Activated T-helper 17 cell treated with anti-CD3 and anti-CD28 coated beads, Interleukin-2, amount 50 U/mL, for 72 hours (primary cell): ENCODE data around the gene SULT1A3. TPM values are rescaled to one million over a fixed set of nuclear protein-coding genes. Genes with fewer than 3 reads are reported as not detected.
"Not testable (repeated sequence)": the region's sequence is repeated elsewhere in the genome, so short reads cannot be mapped to it uniquely, and the experiment has no call there.

Experiments
- ATAC-seq: fragments of 150-1000 bp; cut with Tn5 transposase; replicated peaks from 2 replicates; pipeline ENCODE4 v1.10.0; 2021; ENCODE audit warnings: mild to moderate bottlenecking, moderate library complexity
- H3K27ac Mint-ChIP-seq: one replicate; pipeline ENCODE4 v1.8.0; 2022; ENCODE audit warnings: mixed read lengths
- H3K27me3 Mint-ChIP-seq: one replicate; pipeline ENCODE4 v1.8.0; 2022; ENCODE audit warnings: mixed read lengths
- H3K36me3 Mint-ChIP-seq: one replicate; pipeline ENCODE4 v1.8.0; 2022; ENCODE audit warnings: low read depth, mild to moderate bottlenecking, mixed read lengths
- H3K4me1 Mint-ChIP-seq: one replicate; pipeline ENCODE4 v1.8.0; 2022; ENCODE audit warnings: mixed read lengths
- H3K4me3 Mint-ChIP-seq: one replicate; pipeline ENCODE4 v1.8.0; 2022; ENCODE audit warnings: mild to moderate bottlenecking, mixed read lengths
- H3K9me3 Mint-ChIP-seq: one replicate; pipeline ENCODE4 v1.8.0; 2022; ENCODE audit warnings: mixed read lengths
- total RNA-seq, 2 donors: library from RNA; stranded (reverse); gene quantifications; one replicate each; pipeline ENCODE4 v1.2.3, GENCODE V29; 2022

Gene SULT1A3
- 10 to 100 TPM; 30.9 to 39.5 TPM for total RNA-seq

DNA sequence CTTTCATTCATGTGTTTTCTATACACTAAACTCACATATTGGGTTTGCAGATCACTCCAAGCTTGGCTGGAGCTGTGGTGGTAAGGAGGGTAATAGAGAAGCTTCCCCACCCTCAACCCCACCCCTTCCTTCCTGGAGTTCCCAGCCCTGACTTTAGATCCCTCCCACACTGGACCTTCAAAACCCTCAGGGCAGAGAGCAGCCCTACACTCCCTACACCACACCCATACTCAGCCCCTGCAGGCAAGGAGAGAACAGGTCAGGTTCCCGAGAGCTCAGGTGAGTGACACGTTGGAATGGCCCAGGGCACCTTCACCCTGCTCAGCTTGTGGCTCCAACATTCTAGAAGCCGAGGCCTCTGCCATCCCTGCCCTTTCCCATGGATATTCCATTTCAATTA is at the start of gene SULT1A3:
TSS of gene SULT1A3 (plus strand) at position 207 of the 400 bp plus-strand sequence. CDS start 1,474 bp downstream, outside the sequence.
- not testable (repeated sequence) for H3K27ac Mint-ChIP-seq, H3K4me1 Mint-ChIP-seq, H3K4me3 Mint-ChIP-seq, H3K27me3 Mint-ChIP-seq, H3K36me3 Mint-ChIP-seq, ATAC-seq, H3K9me3 Mint-ChIP-seq

DNA sequence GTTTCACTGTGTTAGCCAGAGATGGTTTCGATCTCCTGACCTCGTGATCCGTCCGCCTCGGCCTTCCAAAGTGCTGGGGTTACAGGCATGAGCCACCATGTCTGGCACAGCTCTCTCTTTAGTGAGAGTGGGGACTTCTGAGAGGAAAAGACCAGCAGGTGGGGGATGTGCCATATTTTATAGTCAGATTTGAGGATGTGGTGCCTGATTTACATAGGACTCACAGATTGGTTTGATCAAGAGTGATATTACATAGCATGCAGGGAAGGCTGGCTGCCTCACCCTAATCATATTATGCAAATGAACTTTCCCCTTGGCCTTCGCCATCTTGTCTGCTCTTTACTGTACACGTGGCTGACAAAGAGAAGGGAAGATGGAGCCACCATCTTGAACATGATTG is 48.0 kb upstream of the SULT1A3 start:
- Mint-ChIP-seq H3K4me1 (no peaks in the 10 kb centered on the region), H3K9me3 (peaks cover 5% of the 10 kb centered on the region), H3K27ac (no peak overlapping the region), H3K4me3 (no peak overlapping the region), H3K27me3 (no peaks in the 10 kb centered on the region), H3K36me3 (no peaks in the 10 kb centered on the region)
- no peak for ATAC-seq

DNA sequence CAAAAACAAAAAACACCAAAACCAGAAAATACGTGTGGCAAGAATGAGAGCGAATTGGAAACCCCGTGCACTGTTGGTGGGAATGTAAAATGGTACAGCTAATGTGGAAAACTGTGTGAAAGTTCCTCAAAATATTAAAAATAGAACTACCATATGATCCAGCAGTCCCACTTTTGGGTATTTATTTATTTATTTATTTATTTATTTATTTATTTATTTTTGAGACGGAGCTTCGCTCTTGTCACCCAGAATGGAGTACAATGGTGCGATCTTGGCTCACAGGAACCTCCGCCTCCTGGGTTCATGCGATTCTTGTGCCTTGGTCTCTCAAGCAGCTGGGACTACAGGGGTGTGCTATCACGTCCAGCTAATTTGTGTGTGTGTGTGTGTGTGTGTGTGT is 46.5 kb upstream of the SULT1A3 start:
- Mint-ChIP-seq H3K36me3 (no peaks in the 10 kb centered on the region), H3K9me3 (peaks cover 5% of the 10 kb centered on the region), H3K4me3 (no peak overlapping the region), H3K27ac (no peak overlapping the region), H3K27me3 (no peaks in the 10 kb centered on the region), H3K4me1 (no peaks in the 10 kb centered on the region)
- ATAC-seq: no peak

DNA sequence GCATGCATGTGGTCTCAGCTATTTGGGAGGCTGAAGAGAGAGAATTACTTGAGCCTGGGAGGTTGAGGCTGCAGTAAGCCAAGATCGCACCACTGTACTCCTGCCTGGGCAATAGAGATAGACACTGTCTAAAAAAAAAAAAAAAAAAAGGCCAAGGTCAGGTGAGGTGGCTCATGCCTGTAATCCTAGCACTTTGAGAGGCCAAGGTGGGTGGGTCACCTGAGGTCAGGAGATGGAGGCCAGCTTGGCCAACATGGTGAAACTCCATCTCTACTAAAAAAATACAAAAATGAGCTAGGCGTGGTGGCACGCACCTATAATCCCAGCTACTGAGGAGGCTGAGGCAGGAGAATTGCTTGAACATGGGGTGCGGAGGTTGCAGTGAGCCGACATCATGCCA is 43.9 kb upstream of the SULT1A3 start:
- no peak overlapping the region for H3K27ac Mint-ChIP-seq
- H3K9me3 Mint-ChIP-seq: no peaks in the 10 kb centered on the region
- ATAC-seq: no peak
- H3K4me3 Mint-ChIP-seq: no peak overlapping the region
- no peaks in the 10 kb centered on the region for H3K27me3 Mint-ChIP-seq
- no peaks in the 10 kb centered on the region for H3K4me1 Mint-ChIP-seq
- H3K36me3 Mint-ChIP-seq: no peaks in the 10 kb centered on the region

GRCh38 chr16:30157214-30157613 is 41.8 kb upstream of the SULT1A3 start:
- H3K9me3 Mint-ChIP-seq: no peaks in the 10 kb centered on the region
- no peaks in the 10 kb centered on the region for H3K4me1 Mint-ChIP-seq
- H3K27me3 Mint-ChIP-seq: no peaks in the 10 kb centered on the region
- no peak for ATAC-seq
- no peak overlapping the region for H3K27ac Mint-ChIP-seq
- H3K4me3 Mint-ChIP-seq: no peak overlapping the region
- H3K36me3 Mint-ChIP-seq: no peaks in the 10 kb centered on the region

DNA sequence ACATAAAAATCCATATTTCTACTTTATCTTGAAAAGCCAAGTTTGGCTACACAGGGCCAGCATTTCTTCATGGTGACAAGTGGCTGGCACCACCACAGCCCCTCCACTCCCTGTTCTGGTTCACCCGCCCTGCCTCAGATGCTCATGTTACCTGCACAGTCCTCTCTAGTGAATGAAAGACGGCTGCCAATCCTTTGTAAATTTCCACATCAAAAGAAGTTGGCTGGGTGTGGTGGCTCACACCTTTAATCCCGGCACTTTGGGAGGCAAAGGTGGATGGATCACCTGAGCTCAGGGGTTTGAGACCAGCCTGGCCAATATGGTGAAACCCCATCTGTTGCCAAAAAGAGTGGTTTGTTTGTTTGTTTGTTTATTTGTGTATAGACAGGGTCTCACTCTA is 35.5 kb upstream of the SULT1A3 start:
- Mint-ChIP-seq H3K4me3 (no peak overlapping the region), H3K9me3 (no peaks in the 10 kb centered on the region), H3K36me3 (no peaks in the 10 kb centered on the region), H3K27ac (no peak overlapping the region), H3K4me1 (peaks cover 26% of the 10 kb centered on the region), H3K27me3 (no peaks in the 10 kb centered on the region)
- no peak for ATAC-seq

DNA sequence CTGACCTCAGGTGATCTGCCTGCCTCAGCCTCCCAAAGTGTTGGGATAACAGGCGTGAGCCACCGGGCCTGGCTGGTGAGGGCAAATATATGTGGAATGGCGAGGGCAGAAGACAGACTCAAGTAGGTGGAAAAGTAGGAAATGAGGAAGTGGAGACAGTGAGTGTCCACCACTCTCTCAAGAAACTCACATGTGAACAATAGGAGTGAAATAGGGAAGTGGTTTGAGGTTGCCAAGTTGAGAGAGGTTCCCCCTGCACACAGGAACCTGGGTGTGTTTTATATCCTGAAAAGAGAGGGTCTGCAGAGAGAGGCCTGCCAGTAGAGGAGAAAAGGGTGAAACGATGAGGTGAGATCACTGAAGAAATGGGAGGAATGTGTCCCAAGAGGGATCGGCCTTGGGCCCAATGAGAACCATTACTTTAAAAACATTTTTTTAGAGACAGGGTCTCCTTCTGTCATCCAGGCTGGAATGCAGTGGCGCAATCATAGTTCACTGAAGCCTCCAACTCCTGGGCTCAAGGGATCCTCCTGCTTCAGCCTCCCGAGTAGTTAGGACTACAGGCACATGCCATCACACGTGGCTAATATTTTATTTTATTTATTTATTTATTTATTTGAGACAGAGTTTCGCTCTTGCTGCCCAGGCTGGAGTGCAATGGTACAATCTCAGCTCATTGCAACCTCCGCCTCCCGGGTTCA is 32.7 kb upstream of the SULT1A3 start:
- H3K4me1 Mint-ChIP-seq: peaks cover 26% of the 10 kb centered on the region
- H3K9me3 Mint-ChIP-seq: no peaks in the 10 kb centered on the region
- H3K27ac Mint-ChIP-seq: no peak overlapping the region
- no peaks in the 10 kb centered on the region for H3K27me3 Mint-ChIP-seq
- H3K4me3 Mint-ChIP-seq: no peak overlapping the region
- H3K36me3 Mint-ChIP-seq: no peaks in the 10 kb centered on the region
- ATAC-seq: peak; percentile 62

DNA sequence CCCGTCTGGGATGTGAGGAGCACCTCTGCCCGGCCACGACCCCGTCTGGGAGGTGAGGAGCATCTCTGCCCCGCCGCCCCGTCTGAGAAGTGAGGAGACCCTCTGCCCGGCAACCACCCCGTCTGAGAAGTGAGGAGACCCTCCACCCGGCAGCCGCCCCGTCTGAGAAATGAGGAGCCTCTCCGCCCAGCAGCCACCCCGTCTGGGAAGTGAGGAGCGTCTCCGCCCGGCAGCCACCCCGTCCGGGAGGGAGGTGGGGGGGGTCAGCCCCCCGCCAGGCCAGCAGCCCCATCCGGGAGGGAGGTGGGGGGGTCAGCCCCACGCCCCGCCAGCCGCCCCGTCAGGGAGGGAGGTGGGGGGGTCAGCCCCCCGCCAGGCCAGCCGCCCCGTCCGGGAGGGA is 30.3 kb upstream of the SULT1A3 start:
- not testable (repeated sequence) for H3K9me3 Mint-ChIP-seq, H3K36me3 Mint-ChIP-seq, H3K27me3 Mint-ChIP-seq, H3K27ac Mint-ChIP-seq, ATAC-seq, H3K4me3 Mint-ChIP-seq
- peaks cover 26% of the 10 kb centered on the region for H3K4me1 Mint-ChIP-seq

GRCh38 chr16:30169416-30169815 is 29.6 kb upstream of the SULT1A3 start:
- not testable (repeated sequence) for H3K36me3 Mint-ChIP-seq, H3K27ac Mint-ChIP-seq, H3K4me3 Mint-ChIP-seq, H3K9me3 Mint-ChIP-seq, ATAC-seq, H3K27me3 Mint-ChIP-seq
- H3K4me1 Mint-ChIP-seq: peaks cover 25% of the 10 kb centered on the region

- not testable (repeated sequence) for H3K27ac Mint-ChIP-seq, H3K36me3 Mint-ChIP-seq, H3K9me3 Mint-ChIP-seq, H3K27me3 Mint-ChIP-seq, ATAC-seq, H3K4me3 Mint-ChIP-seq
- peaks cover 17% of the 10 kb centered on the region for H3K4me1 Mint-ChIP-seq
Observed at GRCh38 chr16:30170145-30170544, 28.9 kb upstream of the SULT1A3 start.

DNA sequence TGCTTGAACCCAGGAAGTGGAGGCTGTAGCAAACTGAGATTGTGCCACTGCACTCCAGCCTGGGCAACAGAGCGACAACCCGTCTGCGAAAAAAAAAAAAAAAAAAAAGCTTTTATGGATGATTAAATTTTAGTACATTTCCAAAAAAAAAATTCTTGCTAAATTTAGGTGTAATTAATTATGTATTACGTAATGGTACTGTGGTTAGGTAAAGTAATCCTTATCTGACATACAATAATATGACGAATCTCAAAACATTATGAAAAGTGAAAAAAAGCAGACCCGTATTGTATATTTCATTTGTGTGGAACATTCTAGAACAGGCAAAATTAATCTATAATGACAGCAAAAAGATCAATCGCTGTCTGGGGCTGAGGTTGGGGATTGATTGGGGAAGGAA is 26.0 kb upstream of the SULT1A3 start:
- no peaks in the 10 kb centered on the region for H3K9me3 Mint-ChIP-seq
- H3K27me3 Mint-ChIP-seq: no peaks in the 10 kb centered on the region
- no peak overlapping the region for H3K27ac Mint-ChIP-seq
- ATAC-seq: no peak
- no peaks in the 10 kb centered on the region for H3K4me1 Mint-ChIP-seq
- no peak overlapping the region for H3K4me3 Mint-ChIP-seq
- H3K36me3 Mint-ChIP-seq: no peaks in the 10 kb centered on the region

DNA sequence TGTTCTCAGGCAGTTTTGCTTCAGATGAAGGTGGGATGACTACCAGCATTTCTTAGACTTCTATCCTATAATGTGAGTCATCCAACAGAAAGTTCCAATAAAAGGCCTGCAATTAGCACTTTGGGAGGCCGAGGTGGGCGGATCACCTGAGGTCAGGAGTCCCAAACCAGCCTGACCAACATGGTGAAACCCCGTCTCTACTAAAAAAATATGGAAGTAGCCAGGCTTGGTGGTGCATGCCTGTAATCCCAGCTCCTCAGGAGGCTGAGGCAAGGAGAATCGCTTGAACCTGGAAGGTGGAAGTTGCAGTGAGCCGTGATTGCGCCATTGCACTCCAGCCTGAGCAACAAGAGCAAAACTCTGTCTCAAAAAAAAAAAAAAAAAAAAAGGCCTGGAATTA is 22.2 kb upstream of the SULT1A3 start:
- H3K27me3 Mint-ChIP-seq, H3K36me3 Mint-ChIP-seq, H3K27ac Mint-ChIP-seq, H3K4me1 Mint-ChIP-seq, H3K9me3 Mint-ChIP-seq, H3K4me3 Mint-ChIP-seq, ATAC-seq: not testable (repeated sequence)

DNA sequence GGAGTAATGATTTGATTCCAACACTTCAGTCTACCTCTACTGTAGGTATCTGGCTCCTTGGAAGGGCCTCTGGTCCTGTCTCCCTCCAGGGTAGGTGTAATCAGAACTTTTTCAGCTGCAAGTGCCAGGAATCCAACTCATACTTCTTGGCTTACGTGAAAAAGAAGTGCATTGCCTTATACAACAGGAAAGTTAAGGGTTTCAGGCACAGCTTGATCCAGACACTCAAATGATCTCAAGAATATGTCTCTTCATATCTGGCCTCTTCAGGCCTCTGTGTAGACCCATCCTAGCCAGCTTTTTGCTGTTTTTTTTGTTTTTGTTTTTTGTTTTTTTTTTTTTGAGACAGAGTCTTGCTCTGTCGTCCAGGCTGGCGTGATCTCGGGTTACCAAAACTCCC is 19.9 kb upstream of the SULT1A3 start:
- H3K36me3 Mint-ChIP-seq: peaks cover 18% of the 10 kb centered on the region
- no peak for ATAC-seq
- H3K4me1 Mint-ChIP-seq: peaks cover 5% of the 10 kb centered on the region
- H3K9me3 Mint-ChIP-seq: no peaks in the 10 kb centered on the region
- no peak overlapping the region for H3K4me3 Mint-ChIP-seq
- H3K27me3 Mint-ChIP-seq: no peaks in the 10 kb centered on the region
- H3K27ac Mint-ChIP-seq: no peak overlapping the region

GRCh38 chr16:30179931-30180330 is 19.1 kb upstream of the SULT1A3 start:
- ATAC-seq: no peak
- Mint-ChIP-seq H3K27ac (no peak overlapping the region), H3K9me3 (no peaks in the 10 kb centered on the region), H3K4me3 (no peak overlapping the region), H3K4me1 (peaks cover 5% of the 10 kb centered on the region), H3K36me3 (peaks cover 26% of the 10 kb centered on the region), H3K27me3 (no peaks in the 10 kb centered on the region)

GRCh38 chr16:30180741-30181140 is 18.3 kb upstream of the SULT1A3 start:
- Mint-ChIP-seq H3K9me3 (no peaks in the 10 kb centered on the region), H3K27me3 (no peaks in the 10 kb centered on the region), H3K36me3 (peaks cover 34% of the 10 kb centered on the region), H3K4me3 (no peak overlapping the region), H3K27ac (peak overlapping the region; percentile 11), H3K4me1 (peaks cover 5% of the 10 kb centered on the region)
- ATAC-seq: no peak
